ENCODE data around the gene SNED1. TPM values are rescaled to one million over a fixed set of nuclear protein-coding genes. Genes with fewer than 3 reads are reported as not detected.

The SNED1 gene
- total and polyA plus RNA-seq, 2 experiments from 2014 or later, result 1.5 to 2.8 TPM

DNA sequence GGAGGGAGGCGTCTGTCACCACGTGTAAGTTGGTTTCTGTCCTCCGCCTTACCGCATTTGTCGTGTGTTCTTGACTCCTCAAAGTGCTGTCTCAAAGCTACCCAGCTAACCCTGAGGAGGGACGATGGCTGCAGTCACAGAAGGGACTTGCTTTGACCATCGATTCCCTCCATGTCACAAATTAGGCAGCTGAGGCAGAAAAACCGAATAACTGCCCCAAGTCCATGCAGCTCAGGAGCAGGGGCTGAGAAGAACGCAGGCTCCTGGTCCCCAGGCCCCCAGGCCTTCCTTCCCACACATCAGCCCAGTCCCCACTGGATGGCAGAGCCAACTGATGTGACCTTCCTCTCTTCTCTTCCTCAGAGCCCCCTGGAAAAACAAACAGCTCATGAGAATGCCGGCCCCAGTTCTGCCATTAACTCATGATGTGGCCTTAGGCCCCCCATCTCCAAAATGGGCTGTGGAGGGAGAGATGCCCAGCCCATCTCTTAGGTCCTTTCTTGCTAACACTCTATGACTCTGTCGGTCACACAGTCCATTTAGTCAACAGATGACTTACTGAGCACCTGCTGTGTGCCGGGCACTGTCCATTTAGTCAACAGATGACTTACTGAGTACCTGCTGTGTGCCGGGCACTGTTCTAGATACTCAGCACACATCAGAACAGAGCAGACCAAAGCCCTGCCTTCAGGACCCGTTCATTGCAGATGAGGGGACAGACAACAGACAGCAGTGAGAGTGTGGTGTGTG, 84.1 kb downstream of the SNED1 start:
- H3K27me3 Mint-ChIP-seq (ENCODE audit: insufficient read depth, low read depth, poor library complexity), result peaks cover 2% of the 10 kb centered on the region
- no peak for ATAC-seq

More for the DNA sequence above, 84.1 kb downstream of the SNED1 start:
- H3K4me1 Mint-ChIP-seq, result no peaks in the 10 kb centered on the region
- Histone ChIP-seq H3K79me2 (replicated peaks; ENCODE audit: insufficient read depth) (no peaks in the 10 kb centered on the region), H3K27ac (ENCODE audit: low read depth) (no peak overlapping the region), H3K36me3 (ENCODE audit: insufficient read depth) (peaks cover 3% of the 10 kb centered on the region; the same call in 1 of the 2 replicates), H3K27me3 (ENCODE audit: insufficient read depth) (no peaks in the 10 kb centered on the region), H3K4me3 (no peak overlapping the region), H3K4me1 (ENCODE audit: insufficient read depth) (no peaks in the 10 kb centered on the region), H2AFZ (no peak overlapping the region), H3F3A (replicated peaks; ENCODE audit: low read depth) (no peaks in the 10 kb centered on the region), H3K9me2 (ENCODE audit: insufficient read depth) (no peaks in the 10 kb centered on the region), H4K20me1 (replicated peaks; ENCODE audit: insufficient read depth) (no peaks in the 10 kb centered on the region; the same call in none of the 2 replicates), H3K4me2 (no peak overlapping the region)
- TF ChIP-seq EZH2 (IDR thresholded peaks at IDR 0.05; ENCODE audit: low read depth, unreplicated experiment) (no peak), CREB1 (CRISPR knock-in tag; IDR thresholded peaks at IDR 0.05; ENCODE audit: low read depth) (no peak), ETS1 (IDR thresholded peaks at IDR 0.05) (no peak), NANOG (IDR thresholded peaks at IDR 0.05; ENCODE audit: borderline replicate concordance) (no peak), ZNF331 (CRISPR knock-in tag; IDR thresholded peaks at IDR 0.05; ENCODE audit: low read depth) (no peak), ZNF114 (CRISPR knock-in tag; IDR thresholded peaks at IDR 0.05) (no peak), ZNF462 (CRISPR knock-in tag; IDR thresholded peaks at IDR 0.05) (no peak), STAT1 (IDR thresholded peaks at IDR 0.05; ENCODE audit: unreplicated experiment) (no peak), JUNB (IDR thresholded peaks at IDR 0.05; ENCODE audit: unreplicated experiment) (no peak), EZH2phosphoT487 (IDR thresholded peaks at IDR 0.05; ENCODE audit: unreplicated experiment) (no peak), POLR2AphosphoS5 (IDR thresholded peaks at IDR 0.05; ENCODE audit: low read depth) (no peak)
- TF ChIP-seq, protein P1, sequence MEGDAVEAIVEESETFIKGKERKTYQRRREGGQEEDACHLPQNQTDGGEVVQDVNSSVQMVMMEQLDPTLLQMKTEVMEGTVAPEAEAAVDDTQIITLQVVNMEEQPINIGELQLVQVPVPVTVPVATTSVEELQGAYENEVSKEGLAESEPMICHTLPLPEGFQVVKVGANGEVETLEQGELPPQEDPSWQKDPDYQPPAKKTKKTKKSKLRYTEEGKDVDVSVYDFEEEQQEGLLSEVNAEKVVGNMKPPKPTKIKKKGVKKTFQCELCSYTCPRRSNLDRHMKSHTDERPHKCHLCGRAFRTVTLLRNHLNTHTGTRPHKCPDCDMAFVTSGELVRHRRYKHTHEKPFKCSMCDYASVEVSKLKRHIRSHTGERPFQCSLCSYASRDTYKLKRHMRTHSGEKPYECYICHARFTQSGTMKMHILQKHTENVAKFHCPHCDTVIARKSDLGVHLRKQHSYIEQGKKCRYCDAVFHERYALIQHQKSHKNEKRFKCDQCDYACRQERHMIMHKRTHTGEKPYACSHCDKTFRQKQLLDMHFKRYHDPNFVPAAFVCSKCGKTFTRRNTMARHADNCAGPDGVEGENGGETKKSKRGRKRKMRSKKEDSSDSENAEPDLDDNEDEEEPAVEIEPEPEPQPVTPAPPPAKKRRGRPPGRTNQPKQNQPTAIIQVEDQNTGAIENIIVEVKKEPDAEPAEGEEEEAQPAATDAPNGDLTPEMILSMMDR (conservative IDR thresholded peaks at IDR 0.05; ENCODE audit: low read depth in 2 of 2), result no peak
- TF ChIP-seq, protein P2, sequence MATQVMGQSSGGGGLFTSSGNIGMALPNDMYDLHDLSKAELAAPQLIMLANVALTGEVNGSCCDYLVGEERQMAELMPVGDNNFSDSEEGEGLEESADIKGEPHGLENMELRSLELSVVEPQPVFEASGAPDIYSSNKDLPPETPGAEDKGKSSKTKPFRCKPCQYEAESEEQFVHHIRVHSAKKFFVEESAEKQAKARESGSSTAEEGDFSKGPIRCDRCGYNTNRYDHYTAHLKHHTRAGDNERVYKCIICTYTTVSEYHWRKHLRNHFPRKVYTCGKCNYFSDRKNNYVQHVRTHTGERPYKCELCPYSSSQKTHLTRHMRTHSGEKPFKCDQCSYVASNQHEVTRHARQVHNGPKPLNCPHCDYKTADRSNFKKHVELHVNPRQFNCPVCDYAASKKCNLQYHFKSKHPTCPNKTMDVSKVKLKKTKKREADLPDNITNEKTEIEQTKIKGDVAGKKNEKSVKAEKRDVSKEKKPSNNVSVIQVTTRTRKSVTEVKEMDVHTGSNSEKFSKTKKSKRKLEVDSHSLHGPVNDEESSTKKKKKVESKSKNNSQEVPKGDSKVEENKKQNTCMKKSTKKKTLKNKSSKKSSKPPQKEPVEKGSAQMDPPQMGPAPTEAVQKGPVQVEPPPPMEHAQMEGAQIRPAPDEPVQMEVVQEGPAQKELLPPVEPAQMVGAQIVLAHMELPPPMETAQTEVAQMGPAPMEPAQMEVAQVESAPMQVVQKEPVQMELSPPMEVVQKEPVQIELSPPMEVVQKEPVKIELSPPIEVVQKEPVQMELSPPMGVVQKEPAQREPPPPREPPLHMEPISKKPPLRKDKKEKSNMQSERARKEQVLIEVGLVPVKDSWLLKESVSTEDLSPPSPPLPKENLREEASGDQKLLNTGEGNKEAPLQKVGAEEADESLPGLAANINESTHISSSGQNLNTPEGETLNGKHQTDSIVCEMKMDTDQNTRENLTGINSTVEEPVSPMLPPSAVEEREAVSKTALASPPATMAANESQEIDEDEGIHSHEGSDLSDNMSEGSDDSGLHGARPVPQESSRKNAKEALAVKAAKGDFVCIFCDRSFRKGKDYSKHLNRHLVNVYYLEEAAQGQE (IDR thresholded peaks at IDR 0.05; ENCODE audit: unreplicated experiment), result no peak
- no peaks in the 10 kb centered on the region for H3K9me3 Mint-ChIP-seq
- H3K36me3 Mint-ChIP-seq (ENCODE audit: low read depth), result peaks cover 18% of the 10 kb centered on the region
- no peak for DNase-seq (ENCODE audit: low spot score)
- H3K27ac Mint-ChIP-seq, result no peak overlapping the region; the same call in 1 of the 2 replicates
- H3K4me3 Mint-ChIP-seq, result no peak overlapping the region

Data from GM23338 (cell line).